ENCODE measurements around the gene JMJD1C.

The JMJD1C gene

DNA sequence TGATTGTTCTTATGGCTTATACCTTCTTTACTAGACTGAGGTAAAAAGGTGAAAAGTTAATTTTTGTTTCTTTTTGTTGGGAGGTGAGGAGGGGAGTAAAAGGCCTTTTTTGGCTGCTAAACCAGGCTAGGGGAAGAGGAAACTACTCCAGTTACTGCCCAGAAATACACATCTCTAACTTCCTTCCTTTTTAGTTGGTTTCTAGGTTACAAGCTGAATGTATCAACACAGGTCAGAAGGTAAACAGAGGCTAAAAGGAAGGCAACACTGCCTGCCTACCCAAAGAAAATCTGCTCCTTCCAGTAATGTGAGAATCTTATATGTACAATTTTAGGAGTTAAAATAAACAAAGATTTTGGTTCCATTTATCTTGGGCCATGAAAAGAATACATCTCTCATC lies 192.2 kb downstream of the JMJD1C start:
- DNase-seq (ENCODE audit: insufficient read length) (no peak), FAIRE-seq (no peak)
- no peak for TF ChIP-seq TAF1 (IDR thresholded peaks at IDR 0.05; ENCODE audit: borderline replicate concordance, low read depth, low read length)
- no peak for TF ChIP-seq POLR2A (IDR thresholded peaks at IDR 0.05; ENCODE audit: low read depth, low read length)

DNA sequence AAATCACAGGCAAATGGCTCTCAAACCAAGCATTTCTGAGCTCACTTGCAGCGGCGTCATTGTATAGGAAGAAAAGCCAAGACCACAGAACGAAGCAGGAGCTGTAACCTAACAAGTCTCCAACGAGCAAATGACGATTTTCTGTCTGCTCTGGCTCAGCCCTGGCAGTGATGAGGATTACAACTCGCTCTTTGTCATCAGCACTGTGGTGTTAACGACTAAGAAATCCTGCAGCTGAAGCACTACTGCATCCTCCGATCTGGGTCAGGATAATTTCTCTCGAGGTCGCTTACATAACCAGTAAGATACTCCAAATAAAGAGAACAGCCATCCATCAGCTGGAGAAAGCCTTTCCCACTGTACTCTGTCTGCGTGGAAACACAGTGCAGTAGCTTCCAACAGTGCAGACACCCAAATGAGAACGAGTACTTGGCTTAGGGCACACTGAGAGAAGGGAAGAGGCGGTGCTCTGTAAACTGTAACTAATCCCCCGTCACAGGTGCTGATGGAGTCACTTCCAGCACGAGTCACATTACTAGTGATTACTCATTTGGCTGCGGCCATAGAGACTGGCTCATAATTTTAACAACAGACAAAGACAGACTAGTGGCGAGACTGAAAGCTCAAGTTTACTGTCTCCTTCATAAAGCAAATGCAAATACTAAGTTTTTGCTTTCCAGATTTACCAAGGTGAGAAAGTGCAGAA lies 196.8 kb downstream of the JMJD1C start:
- TF ChIP-seq TAF1 (IDR thresholded peaks at IDR 0.05; ENCODE audit: borderline replicate concordance, low read depth, low read length) (peak; percentile 89), POLR2A (IDR thresholded peaks at IDR 0.05; ENCODE audit: low read depth, low read length) (peak; percentile 99), POLR2AphosphoS5 (IDR thresholded peaks at IDR 0.05; ENCODE audit: low read depth, low read length) (peak; percentile 99)
- DNase-seq (ENCODE audit: insufficient read length) (peak; percentile 36), FAIRE-seq (peak; percentile 100)

DNA sequence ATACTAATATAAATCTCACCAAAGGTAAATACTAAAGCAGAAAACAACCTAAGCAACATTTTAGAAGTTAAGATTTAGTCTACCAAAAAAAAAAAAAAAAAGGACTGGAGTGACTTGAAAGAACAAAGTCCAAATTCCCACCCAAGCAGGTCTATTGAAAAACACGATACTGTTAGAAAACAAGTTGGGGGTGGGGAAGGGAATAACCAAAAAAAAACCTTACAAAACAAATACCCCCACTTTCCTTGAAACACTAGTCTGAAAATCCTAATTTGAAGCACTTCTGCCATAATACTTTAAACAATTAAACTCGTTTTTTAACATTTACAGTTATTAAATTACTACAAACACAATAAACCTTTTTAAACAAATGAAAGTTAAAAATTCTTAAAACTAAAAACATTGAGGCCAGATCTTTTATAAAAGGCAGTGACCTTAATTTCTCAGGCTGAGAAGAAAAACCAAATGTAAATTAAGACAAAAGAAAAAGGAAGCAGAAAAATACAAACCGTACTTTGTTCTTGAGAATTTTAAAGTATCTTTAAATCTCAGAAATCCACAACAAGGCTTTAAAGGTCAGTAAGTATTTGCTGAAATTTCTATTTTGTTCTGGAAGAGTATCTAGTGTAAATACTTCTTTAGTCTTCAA lies 197.5 kb downstream of the JMJD1C start:
- FAIRE-seq (peak; percentile 24), DNase-seq (ENCODE audit: insufficient read length) (no peak)
- no peak for TF ChIP-seq TAF1 (IDR thresholded peaks at IDR 0.05; ENCODE audit: borderline replicate concordance, low read depth, low read length)
- TF ChIP-seq POLR2A (IDR thresholded peaks at IDR 0.05; ENCODE audit: low read depth, low read length), result no peak
- TF ChIP-seq POLR2AphosphoS5 (IDR thresholded peaks at IDR 0.05; ENCODE audit: low read depth, low read length), result no peak

DNA sequence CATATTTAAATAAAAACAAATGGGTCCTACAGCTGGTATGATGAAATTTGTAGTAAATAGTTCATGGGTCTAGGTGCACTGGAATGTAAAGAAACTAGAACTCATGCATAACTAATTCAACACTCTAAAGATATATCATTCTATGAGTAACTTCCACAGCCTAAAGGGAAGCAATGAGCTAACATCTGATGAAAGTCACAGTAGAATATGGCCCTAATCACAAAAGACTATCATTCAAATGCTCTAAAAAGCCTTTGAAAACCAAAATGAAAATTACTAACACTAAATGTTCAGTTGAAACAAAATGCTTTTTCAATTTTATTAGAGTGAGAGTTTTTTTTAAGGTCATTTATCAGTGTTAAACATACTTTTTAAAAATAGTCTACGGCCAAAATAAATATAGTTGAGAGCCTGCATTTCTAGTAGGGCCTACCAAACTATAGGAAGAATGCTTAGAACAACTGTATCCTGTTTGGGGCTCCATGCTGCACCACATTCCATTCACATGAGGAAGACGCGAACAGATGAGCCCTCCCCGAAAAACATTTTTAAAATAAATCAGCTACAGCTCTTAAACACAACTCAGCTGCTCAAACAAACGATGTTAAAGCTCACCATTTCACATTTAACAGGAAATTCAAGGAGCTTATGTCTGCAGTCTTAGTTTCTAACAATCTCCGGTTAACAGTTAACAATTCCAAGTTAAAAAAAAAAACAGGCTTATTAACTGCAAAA lies 198.2 kb downstream of the JMJD1C start:
- DNase-seq (ENCODE audit: insufficient read length) (no peak), FAIRE-seq (peak; percentile 61)
- no peak for TF ChIP-seq POLR2A (IDR thresholded peaks at IDR 0.05; ENCODE audit: low read depth, low read length)
- no peak for TF ChIP-seq TAF1 (IDR thresholded peaks at IDR 0.05; ENCODE audit: borderline replicate concordance, low read depth, low read length)
- no peak for TF ChIP-seq POLR2AphosphoS5 (IDR thresholded peaks at IDR 0.05; ENCODE audit: low read depth, low read length)

DNA sequence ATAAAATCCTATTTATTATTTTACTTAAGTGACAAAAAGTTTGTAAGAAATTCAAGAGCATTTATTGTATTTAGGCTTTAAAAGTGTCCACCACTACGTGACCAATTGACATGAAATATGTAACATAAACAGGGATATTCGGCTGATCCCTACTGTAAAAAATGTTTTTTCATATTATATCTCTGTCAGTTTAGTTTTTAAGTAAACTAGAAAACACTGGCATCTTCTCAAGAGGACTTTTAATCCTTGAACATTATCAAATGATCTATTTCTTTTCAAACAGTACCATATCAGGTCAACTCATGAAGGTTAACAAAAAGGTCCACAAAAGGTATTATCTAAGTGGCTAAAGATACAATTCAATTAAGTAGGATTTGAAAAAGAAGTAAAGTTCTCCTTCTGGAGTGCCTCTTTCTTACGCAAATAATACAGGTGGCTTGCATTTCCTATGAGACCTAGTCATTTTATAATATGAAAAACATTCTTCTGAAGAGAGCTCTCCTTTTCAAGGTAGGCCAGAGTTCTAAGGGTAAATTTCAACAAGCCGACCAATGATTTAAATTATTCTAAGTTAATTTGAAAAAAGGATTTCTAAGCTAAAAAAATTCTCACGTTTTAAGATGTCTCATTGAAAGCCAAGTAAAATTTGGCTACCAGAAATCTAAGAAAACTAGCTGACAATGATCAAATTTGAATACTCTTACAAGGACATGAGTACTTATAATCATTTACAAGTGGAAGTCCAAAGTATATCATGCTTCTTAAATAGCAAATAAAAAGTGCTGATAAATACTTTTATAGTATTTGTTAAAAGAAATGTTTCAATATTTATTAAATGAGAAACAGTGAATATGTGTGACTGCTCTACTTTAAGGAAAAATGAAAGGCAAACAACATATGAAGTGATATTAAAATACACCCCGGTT lies 199.1 kb downstream of the JMJD1C start:
- DNase-seq (ENCODE audit: insufficient read length), result no peak
- no peak for TF ChIP-seq POLR2AphosphoS5 (IDR thresholded peaks at IDR 0.05; ENCODE audit: low read depth, low read length)
- TF ChIP-seq TAF1 (IDR thresholded peaks at IDR 0.05; ENCODE audit: borderline replicate concordance, low read depth, low read length), result no peak
- TF ChIP-seq POLR2A (IDR thresholded peaks at IDR 0.05; ENCODE audit: low read depth, low read length), result no peak
- FAIRE-seq, result peak; percentile 78

DNA sequence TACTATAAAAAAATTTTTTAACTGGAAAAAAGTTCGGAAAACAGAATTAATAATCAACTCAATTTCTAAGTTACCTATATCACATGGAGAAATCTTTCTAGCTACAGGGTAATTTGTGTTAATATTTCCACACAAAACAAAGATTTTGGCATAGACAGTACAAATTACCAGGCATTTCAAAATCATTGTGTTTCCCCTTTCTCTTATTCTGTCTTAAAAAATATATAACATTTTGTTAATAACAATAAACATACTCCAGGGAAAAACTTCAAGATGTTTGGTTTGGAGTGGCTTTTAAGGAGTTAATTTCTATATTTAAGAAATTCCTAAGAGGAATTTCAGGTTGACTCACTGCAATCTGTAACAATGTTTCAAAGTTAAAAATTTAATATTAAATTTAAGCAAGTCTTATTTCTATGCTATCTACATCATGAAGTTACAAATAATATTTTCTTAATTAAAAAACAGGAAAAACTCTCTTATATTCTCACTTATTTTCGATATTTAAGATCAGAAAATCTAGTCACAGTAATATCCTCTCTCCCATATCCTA lies 200.0 kb downstream of the JMJD1C start:
- FAIRE-seq (no peak), DNase-seq (ENCODE audit: insufficient read length) (no peak)
- TF ChIP-seq POLR2AphosphoS5 (IDR thresholded peaks at IDR 0.05; ENCODE audit: low read depth, low read length), result no peak
- TF ChIP-seq TAF1 (IDR thresholded peaks at IDR 0.05; ENCODE audit: borderline replicate concordance, low read depth, low read length), result no peak
- TF ChIP-seq POLR2A (IDR thresholded peaks at IDR 0.05; ENCODE audit: low read depth, low read length), result no peak

DNA sequence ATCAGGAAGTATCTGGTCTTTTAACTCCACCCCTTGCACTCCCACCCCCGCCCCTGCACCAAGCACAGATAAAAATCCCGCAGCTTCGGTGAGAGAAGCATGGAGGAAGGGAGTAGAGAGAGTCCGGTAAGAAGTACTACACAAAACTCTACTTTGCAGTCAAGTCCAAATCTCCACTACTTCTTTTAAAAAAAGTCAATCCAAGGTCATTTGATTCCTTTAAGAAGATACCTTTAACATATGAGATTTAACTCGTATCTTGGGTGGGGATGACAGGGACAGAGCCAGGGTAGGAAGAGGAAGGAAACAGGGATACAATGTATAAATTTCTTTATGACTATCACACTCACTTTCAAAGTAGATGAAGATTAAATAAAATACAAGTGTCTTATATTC lies 200.6 kb downstream of the JMJD1C start:
- peak; percentile 44; the same call in 1 of the 2 replicates for TF ChIP-seq POLR2AphosphoS5 (IDR thresholded peaks at IDR 0.05; ENCODE audit: low read depth, low read length)
- peak; percentile 48; the same call in 1 of the 2 replicates for TF ChIP-seq POLR2A (IDR thresholded peaks at IDR 0.05; ENCODE audit: low read depth, low read length)
- TF ChIP-seq TAF1 (IDR thresholded peaks at IDR 0.05; ENCODE audit: borderline replicate concordance, low read depth, low read length), result peak; percentile 36; the same call in 1 of the 2 replicates
- DNase-seq (ENCODE audit: insufficient read length), result no peak
- peak; percentile 91 for FAIRE-seq

DNA sequence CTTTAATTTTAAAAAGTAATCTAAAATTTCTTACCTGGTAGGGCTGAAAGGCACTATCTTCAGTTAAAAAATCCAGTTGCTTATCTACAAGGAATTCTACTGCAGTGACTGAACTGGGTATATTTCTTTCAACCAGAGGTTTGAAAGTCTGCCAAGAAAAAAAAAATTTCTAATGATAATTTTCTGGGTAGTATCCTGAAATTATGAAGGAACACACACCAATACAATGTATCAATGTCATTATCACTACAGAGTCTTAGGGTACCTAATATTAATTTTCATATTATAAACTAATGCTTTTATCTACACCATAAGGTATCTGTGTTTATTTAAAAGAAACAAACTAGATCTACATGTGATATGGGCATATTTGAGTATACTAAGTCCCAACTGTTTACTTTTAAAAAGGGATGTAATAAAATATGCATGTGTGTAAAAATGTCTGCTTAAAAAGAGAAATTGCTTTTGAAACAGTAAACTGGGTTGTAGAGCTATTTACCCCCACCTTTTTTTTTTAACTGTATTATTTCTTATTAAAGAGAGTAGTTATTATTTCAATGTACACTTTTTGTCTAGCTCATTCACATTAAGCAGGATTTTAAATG lies 201.1 kb downstream of the JMJD1C start:
- FAIRE-seq, result no peak
- no peak for DNase-seq (ENCODE audit: insufficient read length)

DNA sequence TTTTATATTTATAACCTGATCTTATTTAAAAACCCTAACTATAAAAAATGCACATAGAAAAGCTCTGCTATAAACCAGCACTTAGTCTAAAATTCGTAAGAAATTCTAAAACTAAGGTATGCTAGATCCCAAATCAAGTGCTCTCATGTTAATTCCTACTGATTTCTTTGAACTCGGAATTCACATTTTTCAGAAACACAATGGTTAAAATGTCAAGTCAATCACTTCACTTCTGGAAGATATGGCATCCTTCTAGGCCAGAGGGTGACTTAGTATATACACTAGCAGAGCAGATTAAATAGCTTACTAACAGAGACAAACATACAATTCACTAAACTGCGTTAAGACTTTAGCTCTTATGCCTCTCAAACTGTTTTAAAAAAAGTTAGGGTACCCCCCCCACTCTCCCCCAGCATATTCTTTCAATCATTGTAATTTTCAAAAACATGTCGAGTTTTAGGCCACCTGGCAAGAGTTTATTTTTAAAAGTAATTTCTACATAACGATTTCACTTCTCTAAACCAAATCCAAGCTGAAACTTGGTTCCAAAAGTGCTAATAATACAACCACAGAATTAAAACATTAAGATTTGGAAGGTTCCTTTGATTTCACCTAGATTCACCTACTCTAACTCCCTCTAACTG lies 203.2 kb downstream of the JMJD1C start:
- TF ChIP-seq TAF1 (IDR thresholded peaks at IDR 0.05; ENCODE audit: borderline replicate concordance, low read depth, low read length) (no peak), POLR2A (IDR thresholded peaks at IDR 0.05; ENCODE audit: low read depth, low read length) (no peak), POLR2AphosphoS5 (IDR thresholded peaks at IDR 0.05; ENCODE audit: low read depth, low read length) (no peak)
- peak; percentile 88 for FAIRE-seq
- DNase-seq (ENCODE audit: insufficient read length), result no peak

More for the DNA sequence above, 201.1 kb downstream of the JMJD1C start:
- TF ChIP-seq POLR2A (IDR thresholded peaks at IDR 0.05; ENCODE audit: low read depth, low read length), result no peak
- no peak for TF ChIP-seq TAF1 (IDR thresholded peaks at IDR 0.05; ENCODE audit: borderline replicate concordance, low read depth, low read length)

DNA sequence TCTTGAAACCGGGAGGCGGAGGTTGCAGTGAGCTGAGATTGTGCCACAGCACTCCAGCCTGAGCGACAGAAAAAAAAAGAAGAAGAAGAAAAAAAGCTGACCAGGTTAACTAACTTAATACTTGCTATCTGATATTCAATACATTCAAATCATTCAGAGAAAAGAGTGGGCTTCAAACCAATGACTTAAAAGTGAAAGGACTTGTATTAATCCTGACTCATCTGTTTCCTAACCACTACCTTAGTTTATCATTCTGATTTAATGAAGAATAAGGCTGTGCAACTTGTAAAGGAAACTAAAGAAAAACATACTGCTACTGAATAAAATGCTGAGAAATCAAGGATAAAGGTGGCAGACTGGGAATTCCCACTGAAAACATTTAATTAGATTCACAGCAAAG lies 204.3 kb downstream of the JMJD1C start:
- FAIRE-seq (peak; percentile 67), DNase-seq (ENCODE audit: insufficient read length) (no peak)
- no peak for TF ChIP-seq TAF1 (IDR thresholded peaks at IDR 0.05; ENCODE audit: borderline replicate concordance, low read depth, low read length)
- TF ChIP-seq POLR2A (IDR thresholded peaks at IDR 0.05; ENCODE audit: low read depth, low read length), result no peak
- TF ChIP-seq POLR2AphosphoS5 (IDR thresholded peaks at IDR 0.05; ENCODE audit: low read depth, low read length), result no peak
